Fibroblast of pulmonary artery (primary cell): ENCODE results near the gene GPD1L.

Experiments
- DNase-seq: peaks from one replicate; pipeline ENCODE4 v3.0.0-alpha.2; 2010; ENCODE audit warnings: low read depth
- H3K4me3 ChIP-seq: replicated peaks from 2 replicates; pipeline ENCODE4 v1.5.1; 2011; ENCODE audit warnings: low read depth, mild to moderate bottlenecking, control low read depth, low read length, moderate library complexity
- CTCF ChIP-seq: IDR thresholded peaks from 2 replicates; pipeline ENCODE4 v1.5.1; 2011; ENCODE audit warnings: mild to moderate bottlenecking, control low read depth, low read length, inconsistent platforms; ENCODE audit errors: missing control alignments

GPD1L gene

GRCh38 chr3:32215185-32215584 is 108.8 kb downstream of the GPD1L start:
- no peak for DNase-seq
- no peak overlapping the region for H3K4me3 ChIP-seq
- no peak for TF ChIP-seq CTCF

- no peak overlapping the region for H3K4me3 ChIP-seq
- no peak for DNase-seq
- no peak for TF ChIP-seq CTCF
These were observed 109.9 kb downstream of the GPD1L start for GRCh38 chr3:32216172-32216783.

GRCh38 chr3:32217339-32217738 is 110.9 kb downstream of the GPD1L start:
- no peak overlapping the region for H3K4me3 ChIP-seq
- TF ChIP-seq CTCF, result no peak
- no peak for DNase-seq
